Measurements from ENCODE around the gene TPPP.

Gene TPPP

DNA sequence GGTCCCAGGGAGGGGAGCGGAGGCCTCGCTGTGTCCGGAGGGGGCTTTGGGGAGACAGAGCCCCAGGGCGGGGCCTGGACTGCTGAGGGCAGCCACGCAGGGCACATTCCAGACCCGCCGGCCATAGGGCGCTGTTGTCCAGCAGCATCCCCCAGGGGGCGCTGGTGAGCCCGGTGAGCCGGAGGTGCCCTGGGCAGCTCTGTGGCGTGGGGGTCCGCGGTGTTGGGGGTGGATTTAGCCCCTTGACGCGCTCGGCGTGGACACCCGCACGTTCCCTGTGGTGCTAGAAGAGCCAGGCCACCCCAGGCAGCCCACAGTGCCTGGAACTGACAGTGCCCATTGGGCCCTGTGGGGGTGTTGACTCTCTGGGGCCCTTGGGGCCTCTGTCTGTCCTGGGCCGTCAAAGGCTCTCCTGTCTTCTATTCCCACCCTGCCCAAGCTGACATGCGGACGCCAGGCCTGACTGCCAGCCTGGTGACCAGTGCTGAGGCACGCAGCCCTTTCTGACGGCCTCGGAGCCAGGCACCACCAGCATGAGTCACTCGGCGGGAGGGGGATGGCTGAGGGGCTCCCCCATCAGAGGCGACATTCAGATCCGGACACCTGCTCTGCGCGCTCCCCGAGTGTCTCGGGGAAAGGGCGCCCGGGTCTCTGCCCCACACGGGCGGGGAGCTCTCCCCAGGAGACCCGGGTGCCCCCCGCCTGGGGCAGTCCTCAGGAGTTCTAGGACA, 23.9 kb downstream of the TPPP start (continued):
- TF ChIP-seq, protein P1, sequence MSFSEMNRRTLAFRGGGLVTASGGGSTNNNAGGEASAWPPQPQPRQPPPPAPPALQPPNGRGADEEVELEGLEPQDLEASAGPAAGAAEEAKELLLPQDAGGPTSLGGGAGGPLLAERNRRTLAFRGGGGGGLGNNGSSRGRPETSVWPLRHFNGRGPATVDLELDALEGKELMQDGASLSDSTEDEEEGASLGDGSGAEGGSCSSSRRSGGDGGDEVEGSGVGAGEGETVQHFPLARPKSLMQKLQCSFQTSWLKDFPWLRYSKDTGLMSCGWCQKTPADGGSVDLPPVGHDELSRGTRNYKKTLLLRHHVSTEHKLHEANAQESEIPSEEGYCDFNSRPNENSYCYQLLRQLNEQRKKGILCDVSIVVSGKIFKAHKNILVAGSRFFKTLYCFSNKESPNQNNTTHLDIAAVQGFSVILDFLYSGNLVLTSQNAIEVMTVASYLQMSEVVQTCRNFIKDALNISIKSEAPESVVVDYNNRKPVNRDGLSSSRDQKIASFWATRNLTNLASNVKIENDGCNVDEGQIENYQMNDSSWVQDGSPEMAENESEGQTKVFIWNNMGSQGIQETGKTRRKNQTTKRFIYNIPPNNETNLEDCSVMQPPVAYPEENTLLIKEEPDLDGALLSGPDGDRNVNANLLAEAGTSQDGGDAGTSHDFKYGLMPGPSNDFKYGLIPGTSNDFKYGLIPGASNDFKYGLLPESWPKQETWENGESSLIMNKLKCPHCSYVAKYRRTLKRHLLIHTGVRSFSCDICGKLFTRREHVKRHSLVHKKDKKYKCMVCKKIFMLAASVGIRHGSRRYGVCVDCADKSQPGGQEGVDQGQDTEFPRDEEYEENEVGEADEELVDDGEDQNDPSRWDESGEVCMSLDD (tag by site-specific recombination; IDR thresholded peaks at IDR 0.05) = peak; percentile 71
- TF ChIP-seq ZBTB8A (tag by site-specific recombination; IDR thresholded peaks at IDR 0.05) (peak; percentile 52), ZNF664 (tag by site-specific recombination; IDR thresholded peaks at IDR 0.05) (no peak)

DNA sequence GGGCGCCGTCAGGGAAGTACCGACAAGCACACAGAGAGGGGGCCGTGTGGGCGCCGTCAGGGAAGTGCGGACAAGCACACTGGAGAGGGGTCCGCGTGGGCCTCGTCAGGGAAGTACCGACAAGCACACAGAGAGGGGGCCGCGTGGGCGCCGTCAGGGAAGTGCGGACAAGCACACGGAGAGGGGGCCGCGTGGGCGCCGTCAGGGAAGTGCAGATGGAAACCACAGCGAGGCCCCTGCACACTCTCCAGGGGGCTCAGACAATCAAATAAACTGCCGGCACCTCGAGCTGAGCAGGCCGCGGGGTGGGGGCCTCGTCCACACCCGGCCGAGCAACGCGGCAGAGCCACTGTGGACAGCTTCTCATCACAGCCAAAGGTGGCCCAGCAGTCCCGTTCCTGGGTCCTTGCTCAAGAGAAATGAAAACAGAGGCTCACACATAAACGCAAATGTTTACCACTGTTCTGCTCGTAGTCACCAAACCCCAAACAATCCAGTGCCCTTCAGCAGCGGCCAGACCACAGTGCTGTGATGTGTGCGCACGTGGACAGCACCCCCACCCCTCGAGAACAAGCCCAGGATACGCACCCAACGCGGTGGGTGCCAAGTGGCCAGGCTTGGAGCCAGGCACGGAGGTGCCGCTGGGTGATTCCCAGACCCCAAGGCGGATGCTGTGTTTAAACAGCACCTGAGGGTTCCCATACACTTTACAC, 24.7 kb downstream of the TPPP start:
- ChIA-PET CTCF (interaction anchor here (0.6 to 5.4 kb wide), 7 partner anchors 11 to 269 kb away, joined by 3 to 39 read pairs (median 6); no protein-coding TSS in a partner anchor), POLR2A (no interaction called here)
- TF ChIP-seq GLI4 (tag by site-specific recombination; IDR thresholded peaks at IDR 0.05) = no peak
- no peak for TF ChIP-seq ZNF510 (tag by site-specific recombination; IDR thresholded peaks at IDR 0.05; ENCODE audit: insufficient replicate concordance)
- TF ChIP-seq MZF1 (tag by site-specific recombination; IDR thresholded peaks at IDR 0.05; ENCODE audit: borderline replicate concordance) = no peak
- TF ChIP-seq ZNF654 (tag by site-specific recombination; IDR thresholded peaks at IDR 0.05; ENCODE audit: low read depth) = no peak
- no peak for TF ChIP-seq KLF16 (tag by site-specific recombination; IDR thresholded peaks at IDR 0.05)
- no peak for TF ChIP-seq ZNF610 (tag by site-specific recombination; IDR thresholded peaks at IDR 0.05; ENCODE audit: borderline replicate concordance)
- TF ChIP-seq ZNF132 (tag by site-specific recombination; IDR thresholded peaks at IDR 0.05; ENCODE audit: borderline replicate concordance) = no peak
- TF ChIP-seq ZBTB48 (tag by site-specific recombination; IDR thresholded peaks at IDR 0.05) = no peak
- no peak for TF ChIP-seq YY1 (tag by site-specific recombination; IDR thresholded peaks at IDR 0.05)
- no peak for TF ChIP-seq ZNF529 (tag by site-specific recombination; IDR thresholded peaks at IDR 0.05; ENCODE audit: insufficient replicate concordance)
- no peak for TF ChIP-seq ZBTB8A (tag by site-specific recombination; IDR thresholded peaks at IDR 0.05)
- TF ChIP-seq ZNF175 (tag by site-specific recombination; IDR thresholded peaks at IDR 0.05) = no peak
- no peak for TF ChIP-seq ZNF114 (tag by site-specific recombination; IDR thresholded peaks at IDR 0.05)
- TF ChIP-seq, protein P2, sequence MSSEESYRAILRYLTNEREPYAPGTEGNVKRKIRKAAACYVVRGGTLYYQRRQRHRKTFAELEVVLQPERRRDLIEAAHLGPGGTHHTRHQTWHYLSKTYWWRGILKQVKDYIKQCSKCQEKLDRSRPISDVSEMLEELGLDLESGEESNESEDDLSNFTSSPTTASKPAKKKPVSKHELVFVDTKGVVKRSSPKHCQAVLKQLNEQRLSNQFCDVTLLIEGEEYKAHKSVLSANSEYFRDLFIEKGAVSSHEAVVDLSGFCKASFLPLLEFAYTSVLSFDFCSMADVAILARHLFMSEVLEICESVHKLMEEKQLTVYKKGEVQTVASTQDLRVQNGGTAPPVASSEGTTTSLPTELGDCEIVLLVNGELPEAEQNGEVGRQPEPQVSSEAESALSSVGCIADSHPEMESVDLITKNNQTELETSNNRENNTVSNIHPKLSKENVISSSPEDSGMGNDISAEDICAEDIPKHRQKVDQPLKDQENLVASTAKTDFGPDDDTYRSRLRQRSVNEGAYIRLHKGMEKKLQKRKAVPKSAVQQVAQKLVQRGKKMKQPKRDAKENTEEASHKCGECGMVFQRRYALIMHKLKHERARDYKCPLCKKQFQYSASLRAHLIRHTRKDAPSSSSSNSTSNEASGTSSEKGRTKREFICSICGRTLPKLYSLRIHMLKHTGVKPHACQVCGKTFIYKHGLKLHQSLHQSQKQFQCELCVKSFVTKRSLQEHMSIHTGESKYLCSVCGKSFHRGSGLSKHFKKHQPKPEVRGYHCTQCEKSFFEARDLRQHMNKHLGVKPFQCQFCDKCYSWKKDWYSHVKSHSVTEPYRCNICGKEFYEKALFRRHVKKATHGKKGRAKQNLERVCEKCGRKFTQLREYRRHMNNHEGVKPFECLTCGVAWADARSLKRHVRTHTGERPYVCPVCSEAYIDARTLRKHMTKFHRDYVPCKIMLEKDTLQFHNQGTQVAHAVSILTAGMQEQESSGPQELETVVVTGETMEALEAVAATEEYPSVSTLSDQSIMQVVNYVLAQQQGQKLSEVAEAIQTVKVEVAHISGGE (tag by site-specific recombination; conservative IDR thresholded peaks at IDR 0.05; ENCODE audit: low read depth) = no peak
- no peak for TF ChIP-seq GLIS2 (tag by site-specific recombination; IDR thresholded peaks at IDR 0.05)
- TF ChIP-seq AEBP2 (tag by site-specific recombination; IDR thresholded peaks at IDR 0.05; ENCODE audit: borderline replicate concordance) = no peak
- TF ChIP-seq ZNF843 (tag by site-specific recombination; IDR thresholded peaks at IDR 0.05) = no peak
- TF ChIP-seq, protein P3, sequence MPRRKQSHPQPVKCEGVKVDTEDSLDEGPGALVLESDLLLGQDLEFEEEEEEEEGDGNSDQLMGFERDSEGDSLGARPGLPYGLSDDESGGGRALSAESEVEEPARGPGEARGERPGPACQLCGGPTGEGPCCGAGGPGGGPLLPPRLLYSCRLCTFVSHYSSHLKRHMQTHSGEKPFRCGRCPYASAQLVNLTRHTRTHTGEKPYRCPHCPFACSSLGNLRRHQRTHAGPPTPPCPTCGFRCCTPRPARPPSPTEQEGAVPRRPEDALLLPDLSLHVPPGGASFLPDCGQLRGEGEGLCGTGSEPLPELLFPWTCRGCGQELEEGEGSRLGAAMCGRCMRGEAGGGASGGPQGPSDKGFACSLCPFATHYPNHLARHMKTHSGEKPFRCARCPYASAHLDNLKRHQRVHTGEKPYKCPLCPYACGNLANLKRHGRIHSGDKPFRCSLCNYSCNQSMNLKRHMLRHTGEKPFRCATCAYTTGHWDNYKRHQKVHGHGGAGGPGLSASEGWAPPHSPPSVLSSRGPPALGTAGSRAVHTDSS (tag by site-specific recombination; IDR thresholded peaks at IDR 0.05) = no peak
- TF ChIP-seq ZNF521 (tag by site-specific recombination; IDR thresholded peaks at IDR 0.05) = no peak
- no peak for TF ChIP-seq EGR2 (tag by site-specific recombination; IDR thresholded peaks at IDR 0.05; ENCODE audit: low read depth)
- no peak overlapping the region for H3K4me3 ChIP-seq (ENCODE audit: low read depth, low read length)
- H3K4me1 ChIP-seq (ENCODE audit: control insufficient read depth, insufficient read depth, low read length) = peaks cover 16% of the 10 kb centered on the region
- H3K27ac ChIP-seq (ENCODE audit: extremely low read depth, low read depth, low read length) = no peak overlapping the region; the same call in 1 of the 2 replicates
- peaks cover 0 to 46% of the 10 kb centered on the region in 2 experiments; a peak in 1 of 3 replicates for H3K36me3 ChIP-seq (ENCODE audit: control insufficient read depth in 2 of 2, insufficient read depth in 1 of 2, low read length in 2 of 2)
- no peaks in the 10 kb centered on the region for H3K9me3 ChIP-seq (ENCODE audit: control insufficient read depth, insufficient read depth, low read depth, low read length)

Measured in HEK293 (cell line).